Measurements from ENCODE around the gene EFNA4. TPM values are rescaled to one million over a fixed set of nuclear protein-coding genes. Genes with fewer than 3 reads are reported as not detected.
A peak's percentile ranks its signal among the peaks of the same experiment; 100 is the strongest.
"Not testable (repeated sequence)": the region's sequence is repeated elsewhere in the genome, so short reads cannot be mapped to it uniquely, and the experiment has no call there.

The EFNA4 gene
- total RNA-seq, 1 experiment from 2014 or later, result 20.3 TPM

GRCh38 chr1:155086856-155087535 lies 23.5 kb downstream of the EFNA4 start:
- no peak for DNase-seq (ENCODE audit: low spot score)

DNA sequence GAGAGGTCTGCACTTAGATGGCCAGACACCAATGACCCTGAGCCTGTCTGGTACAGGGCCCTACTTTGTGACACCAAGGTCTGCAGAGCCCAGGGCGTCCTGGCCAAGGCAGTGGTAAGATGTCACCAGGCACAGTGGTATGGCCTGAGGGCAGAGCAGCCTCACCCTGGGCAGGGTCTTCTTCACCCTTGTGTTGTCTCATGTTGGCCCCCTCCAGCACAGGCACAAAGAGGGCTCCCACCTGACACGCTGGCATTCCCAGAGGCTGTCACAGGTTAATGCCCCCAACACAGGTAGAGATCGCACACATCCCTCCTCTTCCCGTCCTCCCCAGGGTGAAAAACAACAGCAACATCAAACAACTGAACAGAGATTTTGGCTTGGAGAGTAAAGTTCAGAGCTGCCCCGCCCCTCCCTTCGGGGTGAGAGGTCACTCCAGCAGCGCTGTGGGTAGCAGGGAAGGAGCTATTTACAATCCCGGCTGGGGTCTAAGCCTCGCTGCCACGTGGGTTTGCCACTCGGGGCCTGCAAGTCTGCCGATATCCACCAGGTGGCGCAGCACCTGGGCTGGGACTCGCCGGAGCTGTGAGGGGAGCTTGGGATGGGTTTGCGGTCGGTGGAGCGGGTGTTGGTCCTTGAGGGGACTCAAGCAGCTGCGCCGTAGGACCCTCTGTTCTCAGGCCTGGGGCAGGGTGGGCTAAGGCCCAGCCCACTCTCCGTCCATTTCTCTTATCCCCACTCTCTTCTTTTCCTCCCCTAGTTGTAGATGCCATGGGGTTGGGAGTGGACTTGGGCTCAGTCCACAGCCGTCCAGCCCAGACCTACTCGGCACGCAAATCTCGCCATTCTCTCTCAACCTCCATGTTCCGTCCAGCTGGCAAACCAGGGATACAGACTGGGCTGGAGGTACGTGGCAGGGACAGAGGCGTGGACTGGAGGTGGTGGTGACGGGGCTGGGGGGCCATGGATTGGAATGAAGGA lies 27.8 kb downstream of the EFNA4 start:
- DNase-seq (ENCODE audit: low spot score), result peak; percentile 53

DNA sequence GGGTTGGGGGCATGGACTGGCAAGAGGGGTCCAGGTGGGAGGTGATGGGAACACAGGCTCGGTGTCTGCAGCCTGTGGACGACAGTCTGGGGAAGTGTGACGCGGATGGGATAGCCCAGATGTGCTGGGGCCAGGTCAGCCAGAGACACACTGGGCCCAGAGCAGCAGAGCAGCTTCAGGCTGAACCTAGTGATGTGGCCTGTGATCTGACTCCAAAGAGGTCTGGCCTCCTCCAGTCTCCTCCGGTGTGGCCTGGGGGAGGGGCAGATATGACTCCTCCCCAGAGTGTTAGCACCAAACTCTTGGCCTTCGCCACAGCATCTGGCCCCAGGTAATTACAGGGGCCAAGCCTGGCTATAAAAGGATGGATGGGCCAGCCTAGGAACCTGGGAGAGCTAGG lies 28.6 kb downstream of the EFNA4 start:
- no peak for DNase-seq (ENCODE audit: low spot score)

DNA sequence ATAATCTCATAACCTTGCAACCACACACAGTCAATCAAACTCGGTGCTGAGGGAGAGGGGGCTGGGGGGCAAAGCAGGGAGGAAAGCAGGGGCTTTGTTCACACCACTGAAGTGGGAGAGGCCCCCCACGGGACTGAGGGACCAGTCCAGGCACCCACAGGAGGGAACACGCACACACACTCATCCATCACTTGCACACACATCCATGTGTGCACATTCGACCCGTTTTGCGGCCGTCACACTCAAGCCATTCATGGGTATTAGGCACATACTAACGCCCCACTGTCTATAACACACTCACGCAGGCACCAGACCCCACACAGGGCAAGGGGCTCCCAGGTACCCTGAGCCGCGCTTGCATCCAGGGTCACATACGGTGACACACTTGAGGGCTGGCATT lies 29.1 kb downstream of the EFNA4 start:
- no peak for DNase-seq (ENCODE audit: low spot score)

- peak; percentile 67 for DNase-seq (ENCODE audit: low spot score)
Observed at GRCh38 chr1:155093911-155094621, 30.5 kb downstream of the EFNA4 start.

- DNase-seq (ENCODE audit: low spot score), result no peak
Observed at GRCh38 chr1:155094622-155094948, 31.0 kb downstream of the EFNA4 start.

- no peak for DNase-seq (ENCODE audit: low spot score)
Observed at GRCh38 chr1:155099331-155099730, 35.8 kb downstream of the EFNA4 start.

DNA sequence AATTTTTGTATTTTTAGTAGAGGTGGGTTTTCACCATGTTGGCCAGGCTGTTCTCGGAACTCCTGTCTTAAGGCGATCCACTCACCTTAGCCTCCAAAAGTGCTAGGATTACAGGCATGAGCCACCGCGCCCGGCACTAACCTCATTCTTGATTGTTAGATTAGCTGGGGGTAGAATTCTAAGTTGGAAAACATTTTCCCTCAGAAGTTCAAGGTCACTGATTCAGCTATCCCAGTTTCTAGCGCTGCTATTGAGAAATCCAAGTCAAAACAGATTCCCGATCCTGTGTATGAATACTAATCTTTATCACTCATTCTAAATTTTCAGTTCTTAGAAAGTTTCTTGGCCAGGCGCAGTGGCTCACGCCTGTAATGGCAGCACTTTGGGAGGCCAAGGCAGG lies 39.8 kb downstream of the EFNA4 start:
- DNase-seq (ENCODE audit: low spot score), result no peak

- DNase-seq (ENCODE audit: low spot score), result no peak
Observed at GRCh38 chr1:155104605-155105534, 41.3 kb downstream of the EFNA4 start.

- DNase-seq (ENCODE audit: low spot score), result no peak
Observed at GRCh38 chr1:155105604-155106011, 42.1 kb downstream of the EFNA4 start.

DNA sequence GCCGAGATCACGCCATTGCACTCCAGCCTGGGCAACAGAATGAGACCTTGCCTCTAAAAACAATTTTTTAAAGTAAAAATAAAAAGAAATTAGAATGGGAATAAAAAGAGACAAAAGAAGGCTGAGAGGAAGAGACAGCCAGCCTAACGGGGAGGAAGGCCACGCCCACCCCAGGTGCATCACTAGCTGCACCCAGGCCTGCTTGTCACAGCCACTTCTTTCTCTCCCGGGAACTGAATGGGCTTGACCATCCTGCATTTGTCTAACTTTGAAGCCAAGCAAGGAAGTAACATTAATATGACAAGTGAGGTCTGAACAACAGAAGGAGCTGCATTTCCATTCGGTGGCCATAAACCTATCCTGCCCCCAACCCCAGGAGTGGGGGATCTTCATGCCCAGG lies 43.3 kb downstream of the EFNA4 start:
- DNase-seq (ENCODE audit: low spot score), result no peak

DNA sequence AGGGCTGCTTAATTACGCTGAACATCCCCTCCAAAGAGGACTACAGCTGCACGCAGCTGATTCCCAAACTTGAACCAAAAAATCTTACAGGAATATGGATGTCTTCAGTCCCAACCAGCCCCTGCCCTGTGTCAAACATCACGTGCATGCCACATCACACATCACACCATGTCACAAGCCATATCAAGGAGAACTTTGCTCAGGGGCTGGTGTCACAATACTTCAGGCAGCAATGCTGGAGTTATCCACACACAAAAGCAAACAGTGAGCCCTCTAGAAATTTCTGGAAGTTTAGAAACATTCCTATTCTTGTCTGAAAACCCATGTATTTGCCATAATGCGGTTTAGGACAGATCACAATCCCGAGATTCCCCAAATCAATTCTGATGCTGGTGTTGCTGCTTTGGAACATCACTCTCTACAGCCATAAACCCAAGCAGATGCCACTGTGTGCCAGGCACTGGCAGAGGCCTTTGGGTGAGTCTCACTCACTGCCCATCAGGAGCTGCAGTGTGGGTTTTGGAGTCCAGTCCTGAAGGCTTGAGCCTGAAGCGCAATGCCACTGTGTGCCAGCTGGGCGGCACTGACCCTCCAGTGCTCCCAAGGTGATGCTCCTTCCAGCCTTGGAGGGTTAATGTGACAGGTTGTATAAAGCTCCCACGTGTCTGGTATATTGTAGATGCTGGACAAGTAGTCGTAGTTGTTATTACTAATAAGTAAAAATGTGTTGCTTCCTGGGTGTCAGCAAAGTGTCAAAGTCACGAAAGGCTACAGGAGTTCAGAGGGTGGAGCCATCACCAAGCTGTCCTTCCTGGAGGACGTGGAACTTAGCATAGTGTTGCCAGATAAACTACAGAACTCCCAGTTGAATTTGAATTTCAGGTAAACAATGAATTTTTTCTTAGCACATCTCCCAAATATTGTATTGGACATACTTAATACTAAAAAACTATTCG lies 44.0 kb downstream of the EFNA4 start:
- DNase-seq (ENCODE audit: low spot score), result no peak

DNA sequence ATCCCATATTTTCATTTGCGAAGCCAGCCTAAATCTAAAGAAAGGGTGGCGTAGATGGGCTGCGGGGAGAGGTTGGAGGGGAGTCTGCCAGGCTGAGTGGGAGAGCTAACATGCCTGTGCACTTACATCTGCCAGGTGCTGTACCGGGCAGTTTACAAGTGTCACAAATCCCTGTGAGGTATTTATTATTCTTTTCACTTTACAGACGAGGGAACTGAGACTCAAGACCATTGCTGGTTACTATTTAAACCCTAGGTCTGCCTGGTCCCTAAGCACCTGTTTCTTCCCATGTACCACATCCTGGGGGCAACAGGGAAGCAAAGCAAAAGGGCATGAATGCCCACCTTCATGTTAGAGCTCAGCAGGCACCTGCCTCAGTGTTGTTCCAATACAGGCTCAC lies 44.8 kb downstream of the EFNA4 start:
- DNase-seq (ENCODE audit: low spot score), result no peak

- DNase-seq (ENCODE audit: low spot score), result no peak
Observed at GRCh38 chr1:155110381-155110780, 46.8 kb downstream of the EFNA4 start.

DNA sequence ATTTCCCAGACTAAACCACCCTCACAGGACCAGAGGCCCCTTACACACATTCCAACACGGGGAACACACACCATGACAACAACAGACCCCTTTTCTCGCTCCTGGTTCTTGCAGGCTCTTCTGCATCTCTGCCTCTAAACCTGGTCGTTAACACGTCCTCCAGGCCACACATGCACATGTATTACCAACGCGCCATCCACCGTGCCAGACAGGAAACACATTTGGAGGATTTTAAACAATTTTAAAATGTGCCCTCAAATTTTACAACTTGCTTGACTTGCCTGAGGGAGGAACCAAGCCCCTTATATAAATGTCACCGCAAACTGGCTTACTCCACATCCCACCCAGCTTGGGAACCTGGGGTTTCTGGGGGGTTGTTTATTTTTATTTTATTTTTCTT lies 47.3 kb downstream of the EFNA4 start:
- no peak for DNase-seq (ENCODE audit: low spot score)

- DNase-seq (ENCODE audit: low spot score), result no peak
Observed at GRCh38 chr1:155113450-155113980, 50.0 kb downstream of the EFNA4 start.

GRCh38 chr1:155116113-155116764 lies 52.7 kb downstream of the EFNA4 start:
- no peak for DNase-seq (ENCODE audit: low spot score)

DNA sequence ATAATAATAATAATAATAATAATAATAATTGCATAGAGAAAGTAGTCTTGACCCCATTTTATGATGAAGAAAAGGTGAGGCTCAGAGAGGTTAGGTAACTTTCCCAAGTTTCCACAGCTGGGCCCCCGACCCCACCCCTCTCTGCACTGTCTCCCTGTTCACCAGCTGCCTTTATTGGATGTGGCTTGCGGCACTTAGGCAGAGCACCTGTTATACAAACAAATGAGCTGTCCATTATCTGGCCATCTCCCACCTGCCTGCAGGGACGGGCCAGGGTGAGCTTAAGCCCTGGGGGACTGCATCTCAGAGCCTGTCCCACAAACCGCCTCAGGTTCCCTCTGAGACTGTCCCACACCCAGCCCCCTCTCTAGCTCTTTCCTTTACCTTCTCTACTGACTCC lies 54.1 kb downstream of the EFNA4 start:
- no peak for DNase-seq (ENCODE audit: low spot score)

GRCh38 chr1:155118090-155118489 lies 54.5 kb downstream of the EFNA4 start:
- not testable (repeated sequence) for DNase-seq (ENCODE audit: low spot score)
